Thyroid gland (tissue), 4 donors: Measurements from ENCODE around the gene MND1. TPM values are rescaled to one million over a fixed set of nuclear protein-coding genes. Genes with fewer than 3 reads are reported as not detected.
A peak's percentile ranks its signal among the peaks of the same experiment; 100 is the strongest.

ENCODE experiments used
- DNase-seq, 2 donors: peaks; one replicate each; pipeline ENCODE4 v3.0.0-alpha.2; 2019
- H3K27ac ChIP-seq, 3 donors: fragments of 200-600 bp; sonication (generic); 1 replicate in 2 of 3; 2 replicates in 1 of 3; pipeline ENCODE4 v1.5.1; 2016 to 2019; ENCODE audit warnings: mild to moderate bottlenecking in 1 of 3, moderate library complexity in 1 of 3
- H3K27me3 ChIP-seq: fragments of 200-600 bp; sonication (generic); one replicate; pipeline ENCODE4 v1.5.1; 2019
- H3K36me3 ChIP-seq, 2 donors: fragments of 200-600 bp; sonication (generic); one replicate each; pipeline ENCODE4 v1.5.1; 2016 to 2019
- H3K4me1 ChIP-seq, 2 donors: fragments of 200-600 bp; sonication (generic); one replicate each; pipeline ENCODE4 v1.5.1; 2017 to 2019
- H3K4me3 ChIP-seq, 3 donors: fragments of 200-600 bp; sonication (generic); replicated peaks in 1 of 3; 1 replicate in 2 of 3; 2 replicates in 1 of 3; pipeline ENCODE4 v1.5.1; 2016; ENCODE audit warnings: mild to moderate bottlenecking in 1 of 3
- H3K9me3 ChIP-seq: fragments of 200-600 bp; sonication (generic); one replicate; pipeline ENCODE4 v1.5.1; 2017
- CTCF ChIP-seq, 6 experiments: fragments of 200-600 bp in 3 of 6; fragments of 450-650 bp in 3 of 6; sonication (generic) in 3 of 6; IDR thresholded peaks; one replicate each; pipeline ENCODE4 v1.5.1; 2016 to 2019; ENCODE audit warnings: antibody characterized with exemption in 6 of 6, mild to moderate bottlenecking in 2 of 6, inconsistent platforms in 1 of 6, moderate library complexity in 1 of 6
- POLR2A ChIP-seq, 2 donors: fragments of 450-650 bp; IDR thresholded peaks; one replicate each; pipeline ENCODE4 v1.6.1; 2017; ENCODE audit warnings: antibody characterized with exemption in 2 of 2, mild to moderate bottlenecking in 2 of 2, moderate library complexity in 1 of 2
- WGBS, 2 donors: methylation state at CpG; one replicate each; pipeline ENCODE4 v1.1.5; 2017; 5-methylcytosine and 5-hydroxymethylcytosine counted together
- intact Hi-C: fragments of 100-400 bp; cut with DNase I; formaldehyde crosslinking; loops from one replicate; pipeline ENCODE4 v1.15.1; 2023
- total RNA-seq, 4 donors: library from RNA; depleted of rRNA; stranded (reverse); fragments of >200 nt; gene quantifications; one replicate each; pipeline ENCODE4 v1.2.3, GENCODE V29; 2016

The MND1 gene
- total RNA-seq, 4 donors from 2014 or later: 0.89 to 1.6 TPM; not detected in 2

- Histone ChIP-seq H3K36me3 (no peaks in the 10 kb centered on the region), H3K4me3 (no peak overlapping the region), H3K27ac (no peak overlapping the region), H3K9me3 (no peaks in the 10 kb centered on the region), H3K4me1 (peaks cover 4 to 8% of the 10 kb centered on the region in 2 donors), H3K27me3 (no peaks in the 10 kb centered on the region)
- no peak for TF ChIP-seq CTCF (IDR thresholded peaks at IDR 0.05)
- no peak for TF ChIP-seq POLR2A (IDR thresholded peaks at IDR 0.05)
- intact Hi-C loops: loop anchor here (10.0 kb wide), 1 partner anchor 115 kb away; the partner anchor contains the start of gene TMEM131L
- WGBS, 2 donors: 94 to 98% methylated on average over 1 of the region's 1 CpG
- DNase-seq: no peak
Observed at GRCh38 chr4:153349206-153349805, 4.8 kb downstream of the MND1 start.

- WGBS, 2 donors: 45 to 49% methylated on average over 3 of the region's 3 CpGs
Observed at GRCh38 chr4:153362184-153362583, 17.7 kb downstream of the MND1 start.

GRCh38 chr4:153364061-153364460, 19.6 kb downstream of the MND1 start:
- TF ChIP-seq CTCF (IDR thresholded peaks at IDR 0.05): no peak
- no peak for TF ChIP-seq POLR2A (IDR thresholded peaks at IDR 0.05)
- intact Hi-C loops: no loop called here
- 97 to 99% methylated on average over 4 of the region's 4 CpGs for WGBS, 2 donors

More at GRCh38 chr4:153362184-153362583, 17.7 kb downstream of the MND1 start:
- Histone ChIP-seq H3K27ac (no peak overlapping the region), H3K4me3 (no peak overlapping the region), H3K36me3 (no peaks in the 10 kb centered on the region), H3K27me3 (no peaks in the 10 kb centered on the region), H3K9me3 (no peaks in the 10 kb centered on the region), H3K4me1 (peaks cover 0 to 4% of the 10 kb centered on the region in 2 donors)
- DNase-seq: peak; percentile 66 to 68
- intact Hi-C loops: no loop called here
- TF ChIP-seq POLR2A (IDR thresholded peaks at IDR 0.05) (no peak), CTCF (IDR thresholded peaks at IDR 0.05) (no peak)

GRCh38 chr4:153365003-153365402, 20.5 kb downstream of the MND1 start:
- WGBS, 2 donors: 91 to 95% methylated on average over 2 of the region's 2 CpGs
- Histone ChIP-seq H3K4me1 (peaks cover 0 to 4% of the 10 kb centered on the region in 2 donors), H3K36me3 (no peaks in the 10 kb centered on the region), H3K27ac (no peak overlapping the region), H3K27me3 (no peaks in the 10 kb centered on the region), H3K4me3 (no peak overlapping the region), H3K9me3 (no peaks in the 10 kb centered on the region)
- DNase-seq: no peak
- intact Hi-C loops: no loop called here
- no peak for TF ChIP-seq POLR2A (IDR thresholded peaks at IDR 0.05)
- TF ChIP-seq CTCF (IDR thresholded peaks at IDR 0.05): no peak

More at GRCh38 chr4:153364061-153364460, 19.6 kb downstream of the MND1 start:
- Histone ChIP-seq H3K9me3 (no peaks in the 10 kb centered on the region), H3K4me1 (peaks cover 0 to 4% of the 10 kb centered on the region in 2 donors), H3K27ac (no peak overlapping the region), H3K4me3 (no peak overlapping the region), H3K36me3 (no peaks in the 10 kb centered on the region), H3K27me3 (no peaks in the 10 kb centered on the region)
- DNase-seq: no peak

GRCh38 chr4:153366486-153366885, 22.0 kb downstream of the MND1 start:
- TF ChIP-seq CTCF (IDR thresholded peaks at IDR 0.05) (no peak), POLR2A (IDR thresholded peaks at IDR 0.05) (no peak)
- no peak for DNase-seq
- WGBS, 2 donors: 82 to 94% methylated on average over 1 of the region's 1 CpG
- intact Hi-C loops: no loop called here
- Histone ChIP-seq H3K27me3 (no peaks in the 10 kb centered on the region), H3K36me3 (no peaks in the 10 kb centered on the region), H3K4me3 (no peak overlapping the region), H3K4me1 (peaks cover 0 to 4% of the 10 kb centered on the region in 2 donors), H3K9me3 (no peaks in the 10 kb centered on the region), H3K27ac (no peak overlapping the region)
